ENCODE results near the gene ZC3H15.

Gene ZC3H15

DNA sequence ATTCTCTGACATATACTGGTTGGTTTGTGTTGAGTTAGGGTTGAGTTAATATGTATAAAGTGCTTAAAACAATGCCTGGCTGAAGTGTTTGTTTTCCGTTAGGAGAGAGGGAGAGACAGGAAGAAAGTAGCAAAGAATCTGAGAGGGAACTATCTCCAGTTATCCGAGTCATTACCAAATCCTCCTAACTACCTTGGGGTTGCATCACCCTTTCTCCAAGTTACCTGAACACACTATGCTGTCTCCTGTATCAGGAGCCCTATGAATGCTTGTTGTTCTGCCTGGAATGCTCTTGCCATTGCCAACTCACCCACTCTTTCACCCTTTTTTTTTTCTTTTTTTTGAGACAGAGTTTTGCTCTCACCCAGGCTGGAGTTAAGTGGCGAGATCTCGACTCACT is 55.9 kb downstream of the ZC3H15 start:
- peaks cover 58% of the 10 kb centered on the region for H3K4me1 ChIP-seq (ENCODE audit: insufficient read depth, low read length)
- 80% methylated on average over 4 of the region's 4 CpGs for WGBS
- no peaks in the 10 kb centered on the region for H3K9me3 ChIP-seq (ENCODE audit: insufficient read depth, low read depth, low read length)
- no peak overlapping the region for H3K4me3 ChIP-seq (ENCODE audit: low read length)
- no peak overlapping the region for H3K9ac ChIP-seq (ENCODE audit: low read depth, low read length)
- no peaks in the 10 kb centered on the region for H3K27me3 ChIP-seq (ENCODE audit: insufficient read depth, low read length)
- no peaks in the 10 kb centered on the region for H3K36me3 ChIP-seq (ENCODE audit: insufficient read depth, low read length)
- H3K27ac ChIP-seq (ENCODE audit: low read depth, low read length): peak overlapping the region; percentile 42

DNA sequence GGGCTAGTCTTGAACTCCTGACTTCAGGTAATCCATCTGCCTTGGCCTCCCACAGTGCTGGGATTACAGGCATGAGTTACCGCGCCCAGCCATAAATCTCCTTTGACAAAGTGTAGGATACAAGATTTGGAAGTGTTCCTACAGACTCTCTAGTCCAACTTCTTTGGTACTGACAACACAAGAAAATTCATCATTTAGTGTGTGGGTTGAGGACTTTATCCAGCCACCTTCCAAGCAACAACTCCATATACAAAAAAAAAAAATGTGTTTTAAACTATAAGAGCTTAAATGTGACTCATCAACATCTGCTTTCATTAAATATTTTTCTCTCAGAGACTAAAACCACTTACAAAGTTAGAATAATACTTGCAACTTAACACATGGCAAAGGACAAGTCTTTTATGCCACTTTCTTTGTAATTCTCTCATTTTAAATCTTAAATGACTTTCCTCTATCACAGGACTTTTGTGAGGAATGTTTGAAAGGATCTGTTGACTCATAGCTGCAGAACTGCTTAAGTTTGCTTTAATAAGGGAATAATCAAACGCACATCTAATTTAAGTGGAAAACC is 57.6 kb downstream of the ZC3H15 start:
- H3K36me3 ChIP-seq (ENCODE audit: insufficient read depth, low read length): no peaks in the 10 kb centered on the region
- WGBS: 83% methylated on average over 2 of the region's 3 CpGs
- no peaks in the 10 kb centered on the region for H3K9me3 ChIP-seq (ENCODE audit: insufficient read depth, low read depth, low read length)
- no peak overlapping the region for H3K4me3 ChIP-seq (ENCODE audit: low read length)
- H3K4me1 ChIP-seq (ENCODE audit: insufficient read depth, low read length): peaks cover 59% of the 10 kb centered on the region
- peak overlapping the region; percentile 80 for H3K27ac ChIP-seq (ENCODE audit: low read depth, low read length)
- no peaks in the 10 kb centered on the region for H3K27me3 ChIP-seq (ENCODE audit: insufficient read depth, low read length)
- H3K9ac ChIP-seq (ENCODE audit: low read depth, low read length): peak overlapping the region; percentile 45; the same call in 1 of the 2 replicates

DNA sequence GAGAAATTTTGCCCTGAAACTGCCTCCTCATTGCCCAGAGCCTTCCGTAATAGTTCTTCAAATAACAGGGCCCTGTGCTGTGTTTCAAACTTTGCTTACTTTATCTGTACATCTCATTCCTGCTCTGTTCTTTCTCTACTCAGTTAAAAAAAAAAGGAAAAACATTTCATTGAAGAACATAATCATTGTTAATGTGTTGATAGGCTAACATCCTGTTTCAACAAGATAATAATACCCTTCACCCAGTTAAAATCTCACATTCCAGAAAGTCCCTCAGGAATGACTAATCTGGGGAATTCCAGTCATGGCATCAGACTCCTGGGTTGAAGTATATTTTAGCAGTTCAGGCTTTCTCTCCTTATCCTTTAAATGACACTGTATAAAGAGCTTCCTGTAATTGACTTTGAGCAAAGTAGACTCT is 58.2 kb downstream of the ZC3H15 start:
- WGBS: 73% methylated on average over 1 of the region's 1 CpG

DNA sequence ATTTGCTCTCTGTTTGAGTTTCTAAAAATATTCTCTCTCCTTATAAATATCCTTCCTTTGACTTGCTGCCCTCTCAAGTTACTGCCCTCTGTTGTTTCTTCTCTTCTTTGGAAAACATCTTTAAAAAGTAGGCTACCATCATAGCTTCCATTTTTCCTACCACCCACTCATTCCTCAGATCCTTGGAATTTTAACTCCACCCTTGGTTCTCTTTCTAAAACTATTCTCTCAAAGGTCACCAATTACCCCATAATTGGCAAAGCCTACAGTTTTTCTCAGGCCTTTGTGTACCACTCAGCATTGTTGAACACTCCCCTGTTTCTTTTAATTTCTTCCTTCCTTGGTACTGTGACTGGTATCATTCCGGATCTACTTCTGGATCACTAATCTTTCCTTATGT is 60.8 kb downstream of the ZC3H15 start:
- 2% methylated on average over 1 of the region's 1 CpG for WGBS
- H3K27ac ChIP-seq (ENCODE audit: low read depth, low read length): no peak overlapping the region

More for the DNA sequence above, 58.2 kb downstream of the ZC3H15 start:
- Histone ChIP-seq H3K4me1 (ENCODE audit: insufficient read depth, low read length) (peaks cover 55% of the 10 kb centered on the region), H3K27me3 (ENCODE audit: insufficient read depth, low read length) (no peaks in the 10 kb centered on the region), H3K27ac (ENCODE audit: low read depth, low read length) (peak overlapping the region; percentile 80), H3K4me3 (ENCODE audit: low read length) (no peak overlapping the region), H3K36me3 (ENCODE audit: insufficient read depth, low read length) (no peaks in the 10 kb centered on the region), H3K9ac (ENCODE audit: low read depth, low read length) (peak overlapping the region; percentile 45; the same call in 1 of the 2 replicates), H3K9me3 (ENCODE audit: insufficient read depth, low read depth, low read length) (no peaks in the 10 kb centered on the region)

DNA sequence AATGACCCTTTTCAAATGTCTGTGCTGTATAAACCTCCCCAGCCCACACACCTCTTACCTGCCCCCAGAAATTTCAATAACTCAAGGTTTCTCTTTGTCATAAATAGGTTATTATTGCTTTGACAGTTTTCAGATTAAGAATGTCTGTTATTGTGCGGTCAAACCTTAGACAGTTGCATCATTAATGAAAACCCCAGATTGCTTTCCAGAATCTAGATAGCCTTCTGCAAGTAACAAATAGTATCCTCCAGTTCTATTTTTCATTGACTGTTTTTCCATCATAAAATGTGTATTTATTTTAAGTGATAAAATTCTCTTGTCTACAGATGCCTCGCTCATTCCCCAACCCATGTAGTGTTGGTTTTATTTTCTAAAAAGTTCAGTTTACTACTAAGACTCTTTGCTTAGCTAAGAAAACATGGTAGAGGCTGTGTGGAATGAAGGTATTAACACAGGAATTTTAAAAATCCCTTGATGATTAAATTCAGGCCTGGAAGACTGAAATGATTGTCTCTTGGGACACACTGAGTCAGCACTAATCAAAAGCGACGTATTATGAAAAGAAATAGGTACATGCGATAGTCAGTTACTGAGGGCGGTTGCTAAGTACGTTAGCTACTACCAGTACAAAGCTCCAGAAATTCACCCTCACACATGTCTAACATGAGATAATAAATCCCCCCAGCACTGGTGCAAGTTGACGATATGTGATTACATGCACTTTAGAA is 65.4 kb downstream of the ZC3H15 start:
- Histone ChIP-seq H3K27me3 (ENCODE audit: insufficient read depth, low read length) (no peaks in the 10 kb centered on the region), H3K9me3 (ENCODE audit: insufficient read depth, low read depth, low read length) (no peaks in the 10 kb centered on the region), H3K36me3 (ENCODE audit: insufficient read depth, low read length) (no peaks in the 10 kb centered on the region), H3K4me1 (ENCODE audit: insufficient read depth, low read length) (peaks cover 6% of the 10 kb centered on the region), H3K27ac (ENCODE audit: low read depth, low read length) (no peak overlapping the region), H3K9ac (ENCODE audit: low read depth, low read length) (no peak overlapping the region), H3K4me3 (ENCODE audit: low read length) (no peak overlapping the region)
- WGBS: 88% methylated on average over 7 of the region's 8 CpGs

More for the DNA sequence above, 60.8 kb downstream of the ZC3H15 start:
- Histone ChIP-seq H3K9ac (ENCODE audit: low read depth, low read length) (no peak overlapping the region), H3K4me3 (ENCODE audit: low read length) (no peak overlapping the region), H3K4me1 (ENCODE audit: insufficient read depth, low read length) (peaks cover 39% of the 10 kb centered on the region), H3K9me3 (ENCODE audit: insufficient read depth, low read depth, low read length) (no peaks in the 10 kb centered on the region), H3K27me3 (ENCODE audit: insufficient read depth, low read length) (no peaks in the 10 kb centered on the region), H3K36me3 (ENCODE audit: insufficient read depth, low read length) (no peaks in the 10 kb centered on the region)

DNA sequence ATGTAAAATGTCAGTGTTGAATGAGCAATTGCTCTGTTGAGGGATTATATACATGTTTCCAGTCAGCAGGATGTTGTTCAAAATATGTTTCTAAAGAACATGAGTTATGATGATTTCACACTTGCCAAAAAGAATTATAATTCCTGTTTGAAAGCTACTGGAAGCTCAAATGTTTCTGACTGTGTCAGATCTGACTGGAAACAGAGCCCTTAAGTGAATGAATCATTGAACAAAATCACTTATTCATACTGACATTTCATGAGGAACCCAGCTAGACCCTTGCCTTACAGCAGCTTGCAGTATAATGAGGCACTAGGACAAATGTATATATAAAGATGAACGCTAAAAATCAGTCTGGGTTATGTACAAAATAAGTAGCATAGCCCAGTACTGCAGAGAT is 68.4 kb downstream of the ZC3H15 start:
- WGBS: 87% methylated on average over 1 of the region's 1 CpG
- no peaks in the 10 kb centered on the region; the same call in 1 of the 2 replicates for H3K4me1 ChIP-seq (ENCODE audit: insufficient read depth, low read length)
- H3K27ac ChIP-seq (ENCODE audit: low read depth, low read length): no peak overlapping the region
- no peaks in the 10 kb centered on the region for H3K36me3 ChIP-seq (ENCODE audit: insufficient read depth, low read length)
- no peaks in the 10 kb centered on the region for H3K27me3 ChIP-seq (ENCODE audit: insufficient read depth, low read length)
- H3K4me3 ChIP-seq (ENCODE audit: low read length): no peak overlapping the region
- H3K9me3 ChIP-seq (ENCODE audit: insufficient read depth, low read depth, low read length): no peaks in the 10 kb centered on the region
- H3K9ac ChIP-seq (ENCODE audit: low read depth, low read length): no peak overlapping the region

DNA sequence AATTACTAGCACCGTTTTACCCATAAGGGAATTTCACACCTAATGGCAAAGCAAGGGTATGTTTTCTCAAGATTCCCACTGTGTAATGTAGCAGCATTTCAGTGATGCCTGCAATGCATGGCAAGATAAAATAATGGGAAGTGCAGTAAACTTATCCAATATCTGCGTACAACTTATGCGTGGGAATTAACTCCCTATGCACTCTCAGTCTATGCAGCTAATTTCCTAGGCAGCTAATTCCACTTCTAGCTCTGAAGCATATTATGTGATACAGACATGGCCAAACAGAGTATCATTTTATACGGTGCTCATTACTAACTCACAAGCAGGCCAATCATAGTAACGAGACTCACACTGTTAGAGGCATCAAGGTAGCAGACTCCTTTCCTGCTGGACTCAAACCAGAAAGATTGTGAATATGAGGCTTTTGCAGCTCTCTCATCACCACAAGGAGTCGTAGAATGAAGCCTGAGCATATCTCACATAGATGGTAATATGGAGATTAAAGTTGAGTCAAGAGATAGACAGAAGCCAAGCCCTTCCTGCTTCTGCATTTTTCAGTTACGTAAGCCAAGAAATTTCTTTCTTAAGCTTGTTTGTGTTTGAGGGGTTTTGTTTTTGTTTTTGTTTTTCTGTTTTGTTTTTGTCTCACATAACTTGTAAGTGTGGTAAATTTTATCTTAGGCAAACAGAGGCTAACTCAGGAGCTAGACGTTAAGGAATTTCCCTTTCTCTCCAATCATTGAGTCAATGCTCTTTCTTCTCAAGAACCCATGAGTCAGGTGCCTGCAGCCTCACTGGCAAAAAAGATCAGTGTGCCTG is 69.0 kb downstream of the ZC3H15 start:
- no peak overlapping the region for H3K27ac ChIP-seq (ENCODE audit: low read depth, low read length)
- no peak overlapping the region for H3K4me3 ChIP-seq (ENCODE audit: low read length)
- H3K36me3 ChIP-seq (ENCODE audit: insufficient read depth, low read length): no peaks in the 10 kb centered on the region
- no peak overlapping the region for H3K9ac ChIP-seq (ENCODE audit: low read depth, low read length)
- no peaks in the 10 kb centered on the region for H3K9me3 ChIP-seq (ENCODE audit: insufficient read depth, low read depth, low read length)
- no peaks in the 10 kb centered on the region for H3K27me3 ChIP-seq (ENCODE audit: insufficient read depth, low read length)
- no peaks in the 10 kb centered on the region; the same call in 1 of the 2 replicates for H3K4me1 ChIP-seq (ENCODE audit: insufficient read depth, low read length)
- 86% methylated on average over 8 of the region's 8 CpGs for WGBS

DNA sequence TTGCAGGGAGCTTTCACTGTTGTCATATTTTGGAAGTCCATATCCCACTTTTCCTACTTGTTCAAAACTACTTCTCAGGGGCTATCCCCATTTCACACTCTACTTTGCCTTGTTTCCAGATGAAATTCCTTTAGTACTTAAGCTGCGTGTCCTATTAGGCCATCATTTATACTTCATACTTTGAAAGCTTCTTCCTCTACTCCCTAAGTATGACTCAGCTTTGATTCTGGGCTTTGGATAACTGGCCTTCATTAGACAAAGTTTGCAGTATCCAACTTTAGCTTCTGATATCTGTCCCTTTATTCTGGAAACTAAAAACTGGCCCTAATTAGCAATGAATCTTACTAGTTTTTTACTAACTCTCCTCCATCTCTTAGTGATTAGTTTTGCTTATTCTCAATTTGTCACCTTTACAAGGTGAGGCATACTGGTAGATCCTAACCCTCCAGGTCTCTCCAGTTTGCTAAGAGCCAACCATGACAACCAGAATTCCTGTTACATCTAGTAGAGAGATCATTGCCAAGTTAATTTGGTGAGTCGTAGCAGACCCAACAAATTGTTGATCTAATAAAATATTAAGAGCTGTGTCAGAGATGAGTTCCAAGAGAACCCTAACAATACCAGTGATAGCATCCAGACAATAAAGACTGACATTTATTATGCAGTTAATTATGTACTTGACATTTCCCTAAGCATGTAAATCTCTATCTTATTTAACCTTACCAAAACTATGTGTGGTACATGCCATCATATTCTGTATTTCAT is 72.6 kb downstream of the ZC3H15 start:
- Histone ChIP-seq H3K4me3 (ENCODE audit: low read length) (no peak overlapping the region), H3K36me3 (ENCODE audit: insufficient read depth, low read length) (no peaks in the 10 kb centered on the region), H3K27ac (ENCODE audit: low read depth, low read length) (no peak overlapping the region), H3K9me3 (ENCODE audit: insufficient read depth, low read depth, low read length) (peaks cover 5% of the 10 kb centered on the region; the same call in 1 of the 2 replicates), H3K4me1 (ENCODE audit: insufficient read depth, low read length) (peaks cover 8% of the 10 kb centered on the region; the same call in 1 of the 2 replicates), H3K27me3 (ENCODE audit: insufficient read depth, low read length) (no peaks in the 10 kb centered on the region), H3K9ac (ENCODE audit: low read depth, low read length) (no peak overlapping the region)
- 96% methylated on average over 1 of the region's 2 CpGs for WGBS
